Activated effector memory CD4-positive, alpha-beta T cell treated with anti-CD3 and anti-CD28 coated beads, Interleukin-2, amount 50 U/mL, for 16 hours (primary cell): Measurements from ENCODE around the gene KRTAP26-1.

Source experiments
- DNase-seq: peaks from one replicate; pipeline ENCODE4 v3.0.0-alpha.2; 2020

Gene KRTAP26-1

GRCh38 chr21:30271156-30271555 is 49.0 kb downstream of the KRTAP26-1 start:
- DNase-seq: no peak

- DNase-seq: no peak
Observed at GRCh38 chr21:30269803-30270530, 50.1 kb downstream of the KRTAP26-1 start.
